ENCODE data around the gene TKFC. TPM values are rescaled to one million over a fixed set of nuclear protein-coding genes. Genes with fewer than 3 reads are reported as not detected.

TKFC gene
- total RNA-seq, 1 donor from 2014 or later = 71.2 TPM

- Mint-ChIP-seq H3K27ac (no peak overlapping the region), H3K36me3 (ENCODE audit: low read depth) (peaks cover 3% of the 10 kb centered on the region), H3K4me3 (no peak overlapping the region), H3K4me1 (ENCODE audit: low read depth) (no peaks in the 10 kb centered on the region), H3K9me3 (no peaks in the 10 kb centered on the region), H3K27me3 (ENCODE audit: insufficient read depth) (no peaks in the 10 kb centered on the region)
- DNase-seq (ENCODE audit: low spot score) = no peak
- intact Hi-C loops (cut with micrococcal nuclease) = no loop called here
Observed at GRCh38 chr11:61341706-61342105, 8.7 kb downstream of the TKFC start.

- no peak for DNase-seq (ENCODE audit: low spot score)
- H3K9me3 Mint-ChIP-seq = no peaks in the 10 kb centered on the region
- H3K27ac Mint-ChIP-seq = no peak overlapping the region
- intact Hi-C loops (cut with micrococcal nuclease) = no loop called here
- H3K4me3 Mint-ChIP-seq = no peak overlapping the region
- peaks cover 3% of the 10 kb centered on the region for H3K36me3 Mint-ChIP-seq (ENCODE audit: low read depth)
- H3K4me1 Mint-ChIP-seq (ENCODE audit: low read depth) = no peaks in the 10 kb centered on the region
- H3K27me3 Mint-ChIP-seq (ENCODE audit: insufficient read depth) = no peaks in the 10 kb centered on the region
Observed at GRCh38 chr11:61342207-61342803, 9.3 kb downstream of the TKFC start.

GRCh38 chr11:61343792-61344745 lies 11.0 kb downstream of the TKFC start:
- Mint-ChIP-seq H3K27ac (no peak overlapping the region), H3K36me3 (ENCODE audit: low read depth) (peaks cover 3% of the 10 kb centered on the region), H3K4me1 (ENCODE audit: low read depth) (no peaks in the 10 kb centered on the region), H3K27me3 (ENCODE audit: insufficient read depth) (no peaks in the 10 kb centered on the region), H3K9me3 (no peaks in the 10 kb centered on the region), H3K4me3 (no peak overlapping the region)
- intact Hi-C loops (cut with micrococcal nuclease) = no loop called here
- no peak for DNase-seq (ENCODE audit: low spot score)

GRCh38 chr11:61345170-61345610 lies 12.2 kb downstream of the TKFC start:
- no peak for DNase-seq (ENCODE audit: low spot score)
- Mint-ChIP-seq H3K4me1 (ENCODE audit: low read depth) (no peaks in the 10 kb centered on the region), H3K4me3 (no peak overlapping the region), H3K9me3 (no peaks in the 10 kb centered on the region), H3K27me3 (ENCODE audit: insufficient read depth) (no peaks in the 10 kb centered on the region), H3K27ac (no peak overlapping the region), H3K36me3 (ENCODE audit: low read depth) (peaks cover 8% of the 10 kb centered on the region)
- intact Hi-C loops (cut with micrococcal nuclease) = no loop called here

GRCh38 chr11:61345954-61346843 lies 13.2 kb downstream of the TKFC start:
- Mint-ChIP-seq H3K27me3 (ENCODE audit: insufficient read depth) (no peaks in the 10 kb centered on the region), H3K9me3 (no peaks in the 10 kb centered on the region), H3K36me3 (ENCODE audit: low read depth) (peaks cover 8% of the 10 kb centered on the region), H3K4me3 (no peak overlapping the region), H3K27ac (no peak overlapping the region), H3K4me1 (ENCODE audit: low read depth) (no peaks in the 10 kb centered on the region)
- intact Hi-C loops (cut with micrococcal nuclease) = no loop called here
- DNase-seq (ENCODE audit: low spot score) = no peak

- no peaks in the 10 kb centered on the region for H3K9me3 Mint-ChIP-seq
- intact Hi-C loops (cut with micrococcal nuclease) = no loop called here
- no peaks in the 10 kb centered on the region for H3K27me3 Mint-ChIP-seq (ENCODE audit: insufficient read depth)
- no peak overlapping the region for H3K4me3 Mint-ChIP-seq
- DNase-seq (ENCODE audit: low spot score) = no peak
- H3K27ac Mint-ChIP-seq = no peak overlapping the region
- H3K4me1 Mint-ChIP-seq (ENCODE audit: low read depth) = no peaks in the 10 kb centered on the region
- H3K36me3 Mint-ChIP-seq (ENCODE audit: low read depth) = peaks cover 14% of the 10 kb centered on the region
Observed at GRCh38 chr11:61347916-61348461, 15.0 kb downstream of the TKFC start.

- Mint-ChIP-seq H3K4me1 (ENCODE audit: low read depth) (no peaks in the 10 kb centered on the region), H3K27ac (no peak overlapping the region), H3K4me3 (no peak overlapping the region), H3K36me3 (ENCODE audit: low read depth) (peaks cover 22% of the 10 kb centered on the region), H3K9me3 (no peaks in the 10 kb centered on the region), H3K27me3 (ENCODE audit: insufficient read depth) (no peaks in the 10 kb centered on the region)
- DNase-seq (ENCODE audit: low spot score) = no peak
- intact Hi-C loops (cut with micrococcal nuclease) = no loop called here
Observed at GRCh38 chr11:61349189-61349751, 16.2 kb downstream of the TKFC start.

- intact Hi-C loops (cut with micrococcal nuclease) = no loop called here
- Mint-ChIP-seq H3K27ac (peak overlapping the region; percentile 16), H3K9me3 (no peaks in the 10 kb centered on the region), H3K4me3 (no peak overlapping the region), H3K4me1 (ENCODE audit: low read depth) (no peaks in the 10 kb centered on the region), H3K27me3 (ENCODE audit: insufficient read depth) (no peaks in the 10 kb centered on the region), H3K36me3 (ENCODE audit: low read depth) (peaks cover 18% of the 10 kb centered on the region)
- DNase-seq (ENCODE audit: low spot score) = no peak
Observed at GRCh38 chr11:61349916-61350315, 16.9 kb downstream of the TKFC start.

- Mint-ChIP-seq H3K36me3 (ENCODE audit: low read depth) (peaks cover 20% of the 10 kb centered on the region), H3K9me3 (no peaks in the 10 kb centered on the region), H3K4me1 (ENCODE audit: low read depth) (no peaks in the 10 kb centered on the region), H3K4me3 (no peak overlapping the region), H3K27ac (no peak overlapping the region), H3K27me3 (ENCODE audit: insufficient read depth) (no peaks in the 10 kb centered on the region)
- intact Hi-C loops (cut with micrococcal nuclease) = no loop called here
- DNase-seq (ENCODE audit: low spot score) = no peak
Observed at GRCh38 chr11:61350336-61350735, 17.3 kb downstream of the TKFC start.

GRCh38 chr11:61350803-61351202 lies 17.8 kb downstream of the TKFC start:
- H3K27me3 Mint-ChIP-seq (ENCODE audit: insufficient read depth) = no peaks in the 10 kb centered on the region
- no peak overlapping the region for H3K4me3 Mint-ChIP-seq
- peaks cover 20% of the 10 kb centered on the region for H3K36me3 Mint-ChIP-seq (ENCODE audit: low read depth)
- H3K27ac Mint-ChIP-seq = no peak overlapping the region
- intact Hi-C loops (cut with micrococcal nuclease) = no loop called here
- H3K9me3 Mint-ChIP-seq = no peaks in the 10 kb centered on the region
- no peak for DNase-seq (ENCODE audit: low spot score)
- no peaks in the 10 kb centered on the region for H3K4me1 Mint-ChIP-seq (ENCODE audit: low read depth)

GRCh38 chr11:61352038-61352437 lies 19.0 kb downstream of the TKFC start:
- peaks cover 1% of the 10 kb centered on the region for H3K4me1 Mint-ChIP-seq (ENCODE audit: low read depth)
- no peaks in the 10 kb centered on the region for H3K27me3 Mint-ChIP-seq (ENCODE audit: insufficient read depth)
- intact Hi-C loops (cut with micrococcal nuclease) = no loop called here
- no peak overlapping the region for H3K27ac Mint-ChIP-seq
- no peaks in the 10 kb centered on the region for H3K9me3 Mint-ChIP-seq
- no peak for DNase-seq (ENCODE audit: low spot score)
- H3K4me3 Mint-ChIP-seq = no peak overlapping the region
- H3K36me3 Mint-ChIP-seq (ENCODE audit: low read depth) = peaks cover 23% of the 10 kb centered on the region
